ENCODE data around the gene NRCAM.

DNA sequence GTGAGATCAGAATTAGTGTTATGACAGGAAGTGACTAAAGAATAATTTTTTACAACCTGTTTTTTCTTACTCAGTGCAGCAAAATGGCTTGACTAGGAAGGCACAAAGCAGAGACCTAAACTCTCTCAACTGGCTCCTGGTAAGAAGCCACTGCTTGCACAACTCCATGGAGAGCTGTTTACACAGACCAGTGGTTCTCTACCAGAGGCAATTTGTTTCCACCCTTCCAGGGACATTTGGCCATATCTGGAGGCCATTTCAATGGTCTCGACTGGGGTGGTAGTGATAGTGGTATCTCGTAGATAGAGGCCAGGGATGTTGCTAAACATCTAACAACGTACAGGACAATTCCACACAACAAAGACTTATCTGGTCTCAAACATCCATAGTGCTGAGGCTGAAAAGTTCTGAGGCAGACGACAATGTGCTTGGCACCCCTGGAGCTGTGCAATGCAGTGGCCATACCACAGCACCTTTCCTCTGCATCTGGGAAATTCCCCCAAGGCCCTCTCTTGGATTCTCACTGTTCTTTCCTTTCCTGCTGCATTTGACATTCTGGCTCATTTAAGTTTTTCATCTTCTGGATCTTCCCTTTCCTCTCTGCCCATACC is 220.7 kb downstream of the NRCAM start:
- TF ChIP-seq, protein P1, sequence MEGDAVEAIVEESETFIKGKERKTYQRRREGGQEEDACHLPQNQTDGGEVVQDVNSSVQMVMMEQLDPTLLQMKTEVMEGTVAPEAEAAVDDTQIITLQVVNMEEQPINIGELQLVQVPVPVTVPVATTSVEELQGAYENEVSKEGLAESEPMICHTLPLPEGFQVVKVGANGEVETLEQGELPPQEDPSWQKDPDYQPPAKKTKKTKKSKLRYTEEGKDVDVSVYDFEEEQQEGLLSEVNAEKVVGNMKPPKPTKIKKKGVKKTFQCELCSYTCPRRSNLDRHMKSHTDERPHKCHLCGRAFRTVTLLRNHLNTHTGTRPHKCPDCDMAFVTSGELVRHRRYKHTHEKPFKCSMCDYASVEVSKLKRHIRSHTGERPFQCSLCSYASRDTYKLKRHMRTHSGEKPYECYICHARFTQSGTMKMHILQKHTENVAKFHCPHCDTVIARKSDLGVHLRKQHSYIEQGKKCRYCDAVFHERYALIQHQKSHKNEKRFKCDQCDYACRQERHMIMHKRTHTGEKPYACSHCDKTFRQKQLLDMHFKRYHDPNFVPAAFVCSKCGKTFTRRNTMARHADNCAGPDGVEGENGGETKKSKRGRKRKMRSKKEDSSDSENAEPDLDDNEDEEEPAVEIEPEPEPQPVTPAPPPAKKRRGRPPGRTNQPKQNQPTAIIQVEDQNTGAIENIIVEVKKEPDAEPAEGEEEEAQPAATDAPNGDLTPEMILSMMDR (IDR thresholded peaks at IDR 0.05; ENCODE audit: low read depth, low read length, missing input control) = no peak
- TF ChIP-seq JUND (IDR thresholded peaks at IDR 0.05) (no peak), TAF1 (conservative IDR thresholded peaks at IDR 0.05) (no peak), RAD21 (IDR thresholded peaks at IDR 0.05) (no peak), REST (IDR thresholded peaks at IDR 0.05) (no peak), ZBTB33 (IDR thresholded peaks at IDR 0.05) (no peak)

Data from liver (tissue), 3 donors.